ENCODE results near the gene RAB26. TPM values are rescaled to one million over a fixed set of nuclear protein-coding genes. Genes with fewer than 3 reads are reported as not detected.
"Not testable (repeated sequence)": the region's sequence is repeated elsewhere in the genome, so short reads cannot be mapped to it uniquely, and the experiment has no call there.

The RAB26 gene
- total RNA-seq, 1 donor from 2014 or later = 6.0 TPM

- no peak for ATAC-seq
Measured at GRCh38 chr16:2199095-2199494, 50.7 kb downstream of the RAB26 start.

- no peak for ATAC-seq
Measured at GRCh38 chr16:2199621-2200139, 51.3 kb downstream of the RAB26 start.

- no peak for ATAC-seq
Measured at GRCh38 chr16:2200313-2200712, 51.9 kb downstream of the RAB26 start.

GRCh38 chr16:2203119-2203688 is 54.8 kb downstream of the RAB26 start:
- ATAC-seq = not testable (repeated sequence)

Other genes starting within 250 kb of the RAB26 start
- 1.4 TPM for gene HS3ST6, start 230.2 kb upstream of the RAB26 start, total RNA-seq
- gene MSRB1, start 205.4 kb upstream of the RAB26 start, total RNA-seq = 44.0 TPM
- gene RPL3L, start 193.9 kb upstream of the RAB26 start, total RNA-seq = 0.12 TPM
- gene NDUFB10, start 189.1 kb upstream of the RAB26 start, total RNA-seq = 115 TPM
- gene RPS2, start 183.8 kb upstream of the RAB26 start, total RNA-seq = 3,204 TPM
- gene RNF151, start 181.8 kb upstream of the RAB26 start, total RNA-seq = not detected
- gene TBL3, start 176.6 kb upstream of the RAB26 start, total RNA-seq = 31.5 TPM
- gene NOXO1, start 167.2 kb upstream of the RAB26 start, total RNA-seq = 4.6 TPM
- 17.0 TPM for gene GFER, start 164.4 kb upstream of the RAB26 start, total RNA-seq
- gene SYNGR3, start 158.7 kb upstream of the RAB26 start, total RNA-seq = 0.16 TPM
- gene ZNF598, start 138.8 kb upstream of the RAB26 start, total RNA-seq = 41.0 TPM
- 0.80 TPM for gene NPW, start 128.8 kb upstream of the RAB26 start, total RNA-seq
- gene NHERF2, start 121.7 kb upstream of the RAB26 start, total RNA-seq = 21.6 TPM
- 15.8 TPM for gene NTHL1, start 100.8 kb upstream of the RAB26 start, total RNA-seq
- gene TSC2, start 100.6 kb upstream of the RAB26 start, total RNA-seq = 49.5 TPM
- 34.8 TPM for gene PKD1, start 12.7 kb upstream of the RAB26 start, total RNA-seq
- 96.6 TPM for gene TRAF7, start 7.2 kb downstream of the RAB26 start, total RNA-seq
- gene CASKIN1, start 48.0 kb downstream of the RAB26 start, total RNA-seq = 0.08 TPM
- gene MLST8, start 56.8 kb downstream of the RAB26 start, total RNA-seq = 28.5 TPM
- gene BRICD5, start 62.2 kb downstream of the RAB26 start, total RNA-seq = 0.36 TPM
- 6.6 TPM for gene PGP, start 66.2 kb downstream of the RAB26 start, total RNA-seq
- gene E4F1, start 75.0 kb downstream of the RAB26 start, total RNA-seq = 10.7 TPM
- gene DNASE1L2, start 87.8 kb downstream of the RAB26 start, total RNA-seq = 0.12 TPM
- gene ECI1, start 103.0 kb downstream of the RAB26 start, total RNA-seq = 65.8 TPM
- 104 TPM for gene RNPS1, start 119.5 kb downstream of the RAB26 start, total RNA-seq
- 1.2 TPM for gene ABCA3, start 192.1 kb downstream of the RAB26 start, total RNA-seq